HEK293 (cell line): ENCODE measurements around the gene TSPAN17.

Experiments
- CTCF ChIA-PET: fragments of 350-600 bp; formaldehyde crosslinking; extraction: SDS; loops from one replicate; lab custom pipeline; 2021; ENCODE audit warnings: antibody characterized with exemption; lab: Yijun Ruan, JAX
- POLR2A ChIA-PET: fragments of 300-600 bp; formaldehyde crosslinking; extraction: SDS; loops from one replicate; lab custom pipeline; 2020; ENCODE audit warnings: antibody characterized with exemption, inconsistent platforms; lab: Yijun Ruan, JAX
- H3K27ac ChIP-seq: fragments of 200-500 bp; sonication (Bioruptor generic); 2 replicates; pipeline ENCODE4 v1.5.1; 2014; ENCODE audit warnings: low read depth, low read length, control low read depth, inconsistent platforms; ENCODE audit errors: extremely low read depth
- H3K36me3 ChIP-seq, 2 experiments: fragments of 200-500 bp in 1 of 2; sonication (Bioruptor generic) in 1 of 2; 1 replicate in 1 of 2; 2 replicates in 1 of 2; pipeline ENCODE4 v1.5.1; 2014 to 2017; ENCODE audit warnings: inconsistent platforms in 2 of 2, low read length in 2 of 2; ENCODE audit not compliant: control insufficient read depth in 2 of 2, insufficient read depth in 1 of 2
- H3K4me1 ChIP-seq: fragments of 200-500 bp; sonication (Bioruptor generic); 2 replicates; pipeline ENCODE4 v1.5.1; 2014; ENCODE audit warnings: mild to moderate bottlenecking, low read length, inconsistent platforms; ENCODE audit not compliant: control insufficient read depth, insufficient read depth
- H3K4me3 ChIP-seq: 2 replicates; pipeline ENCODE4 v1.5.1; 2011; ENCODE audit warnings: low read depth, mild to moderate bottlenecking, control low read depth, low read length, moderate library complexity
- H3K9me3 ChIP-seq: fragments of 200-500 bp; sonication (Bioruptor generic); 2 replicates; pipeline ENCODE4 v1.5.1; 2014; ENCODE audit warnings: low read depth, low read length, inconsistent platforms; ENCODE audit not compliant: control insufficient read depth, insufficient read depth
- GLIS1 ChIP-seq: fragments of 450-650 bp; formaldehyde crosslinking; IDR thresholded peaks from 2 replicates; pipeline ENCODE4 v1.5.1; 2016; ENCODE audit warnings: missing biosample characterization, missing genetic modification characterization
- HOXD13 ChIP-seq: sonication (generic); formaldehyde crosslinking; IDR thresholded peaks from 2 replicates; pipeline ENCODE4 v1.8.0; 2022; ENCODE audit warnings: missing genetic modification reagents, borderline replicate concordance
- TCF7L2 ChIP-seq: IDR thresholded peaks from 2 replicates; pipeline ENCODE4 v1.6.1; 2011; ENCODE audit warnings: low read depth, mild to moderate bottlenecking, inconsistent platforms, low read length, moderate library complexity, borderline replicate concordance
- ZBTB7A ChIP-seq: fragments of 450-650 bp; formaldehyde crosslinking; IDR thresholded peaks from 2 replicates; pipeline ENCODE4 v1.5.1; 2016; ENCODE audit warnings: low read depth, missing biosample characterization, missing genetic modification characterization
- ZEB2 ChIP-seq: fragments of 450-650 bp; formaldehyde crosslinking; IDR thresholded peaks from 2 replicates; pipeline ENCODE4 v1.5.1; 2016; ENCODE audit warnings: missing biosample characterization, missing genetic modification characterization
- ZNF146 ChIP-seq: fragments of 450-650 bp; formaldehyde crosslinking; IDR thresholded peaks from 2 replicates; pipeline ENCODE4 v1.5.1; 2016; ENCODE audit warnings: missing biosample characterization, missing genetic modification characterization
- ZNF16 ChIP-seq: fragments of 450-650 bp; formaldehyde crosslinking; IDR thresholded peaks from 2 replicates; pipeline ENCODE4 v1.5.1; 2016; ENCODE audit warnings: low read depth, missing biosample characterization, missing genetic modification characterization
- ZNF211 ChIP-seq: fragments of 450-650 bp; formaldehyde crosslinking; IDR thresholded peaks from 2 replicates; pipeline ENCODE4 v1.5.1; 2016; ENCODE audit warnings: low read depth, missing biosample characterization, missing genetic modification characterization
- ZNF214 ChIP-seq: fragments of 450-650 bp; formaldehyde crosslinking; IDR thresholded peaks from 2 replicates; pipeline ENCODE4 v1.5.1; 2017; ENCODE audit warnings: missing biosample characterization, mild to moderate bottlenecking, missing genetic modification characterization, borderline replicate concordance
- ZNF423 ChIP-seq: fragments of 450-650 bp; formaldehyde crosslinking; IDR thresholded peaks from 2 replicates; pipeline ENCODE4 v1.5.1; 2016; ENCODE audit warnings: missing biosample characterization, missing genetic modification characterization
- ZNF426 ChIP-seq: fragments of 450-650 bp; formaldehyde crosslinking; IDR thresholded peaks from 2 replicates; pipeline ENCODE4 v1.5.1; 2017; ENCODE audit warnings: missing biosample characterization, missing genetic modification characterization, mild to moderate bottlenecking, inconsistent platforms, moderate library complexity
- ZNF501 ChIP-seq: fragments of 450-650 bp; formaldehyde crosslinking; IDR thresholded peaks from 2 replicates; pipeline ENCODE4 v1.5.1; 2016; ENCODE audit warnings: missing biosample characterization, missing genetic modification characterization
- ZNF530 ChIP-seq: fragments of 450-650 bp; formaldehyde crosslinking; IDR thresholded peaks from 2 replicates; pipeline ENCODE4 v1.5.1; 2016; ENCODE audit warnings: low read depth, missing biosample characterization, missing genetic modification characterization
- ZNF623 ChIP-seq: fragments of 450-650 bp; formaldehyde crosslinking; IDR thresholded peaks from 2 replicates; pipeline ENCODE4 v1.5.1; 2016; ENCODE audit warnings: missing biosample characterization, missing genetic modification characterization
- ZNF664 ChIP-seq: fragments of 450-650 bp; formaldehyde crosslinking; IDR thresholded peaks from 2 replicates; pipeline ENCODE4 v1.5.1; 2016; ENCODE audit warnings: missing biosample characterization, missing genetic modification characterization
- TF ChIP-seq, protein P1 (sequence below): fragments of 450-650 bp; formaldehyde crosslinking; IDR thresholded peaks from 2 replicates; pipeline ENCODE4 v1.5.1; 2016; ENCODE audit warnings: missing biosample characterization, missing genetic modification characterization
- TF ChIP-seq, protein P2 (sequence below): fragments of 450-650 bp; formaldehyde crosslinking; optimal IDR thresholded peaks from 2 replicates; pipeline ENCODE3; 2016; ENCODE audit warnings: missing biosample characterization, mild to moderate bottlenecking, missing genetic modification characterization
- TF ChIP-seq, protein P3 (sequence below): fragments of 450-650 bp; formaldehyde crosslinking; IDR thresholded peaks from 2 replicates; pipeline ENCODE4 v1.5.1; 2016; ENCODE audit warnings: missing biosample characterization, missing genetic modification characterization
- TF ChIP-seq, protein P4 (sequence below): fragments of 450-650 bp; formaldehyde crosslinking; IDR thresholded peaks from 2 replicates; pipeline ENCODE4 v1.5.1; 2016; ENCODE audit warnings: missing biosample characterization, missing genetic modification characterization
- TF ChIP-seq, protein P5 (sequence below): fragments of 450-650 bp; formaldehyde crosslinking; IDR thresholded peaks from 2 replicates; pipeline ENCODE4 v1.5.1; 2016; ENCODE audit warnings: missing biosample characterization, missing genetic modification characterization

The TSPAN17 gene

DNA sequence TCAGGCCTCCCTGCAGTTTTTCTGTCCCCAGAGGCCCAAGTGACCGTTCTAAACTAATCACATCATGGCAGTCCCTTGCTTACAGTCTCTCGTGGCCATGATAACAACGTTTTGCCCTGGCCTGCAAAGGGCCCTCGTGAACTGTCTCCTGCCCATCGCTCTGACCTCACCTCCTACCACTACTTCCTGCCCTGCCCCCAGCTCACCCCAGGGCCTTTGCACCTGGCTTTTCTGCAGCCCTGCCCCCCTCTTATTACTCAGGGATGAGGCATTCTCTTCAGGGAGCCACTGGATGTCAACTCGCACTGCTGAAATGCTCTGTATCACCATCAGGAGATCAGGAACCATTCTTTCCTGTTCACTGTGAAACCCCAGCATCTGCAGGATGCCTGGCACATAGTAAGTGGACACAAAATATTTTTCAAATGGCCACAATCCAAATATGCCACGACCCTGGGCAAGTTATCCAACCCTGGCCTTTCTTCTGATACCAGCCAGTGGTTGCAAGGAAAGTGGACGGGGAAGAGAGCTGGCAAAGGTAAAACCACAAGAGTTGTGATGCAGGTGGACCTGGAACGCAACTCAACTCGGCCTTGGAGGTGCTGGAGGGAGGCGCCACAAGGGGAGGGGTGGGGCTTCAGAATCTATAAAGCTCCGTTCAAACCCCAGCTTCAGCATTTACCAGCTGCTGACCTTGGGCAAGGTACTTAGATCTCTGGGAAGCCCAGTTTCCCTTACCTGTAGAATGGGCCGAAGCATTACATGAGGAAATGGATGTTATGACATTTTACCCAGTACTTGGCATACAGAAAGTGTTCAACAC is 18.7 kb upstream of the TSPAN17 start:
- H3K4me1 ChIP-seq: peaks cover 6% of the 10 kb centered on the region; the same call in 1 of the 2 replicates
- CTCF ChIA-PET: interaction anchor here (0.6 kb wide), 1 partner anchor 115 kb away, joined by 3 read pairs; no protein-coding TSS in a partner anchor
- H3K9me3 ChIP-seq: no peaks in the 10 kb centered on the region
- no peaks in the 10 kb centered on the region for H3K36me3 ChIP-seq
- POLR2A ChIA-PET: interaction anchor here (1.5 kb wide), 1 partner anchor 22 kb away, joined by 4 read pairs; no protein-coding TSS in a partner anchor
- H3K27ac ChIP-seq: no peak overlapping the region
- TF ChIP-seq ZNF623: peak; percentile 97
- no peak for TF ChIP-seq ZNF530 (tag by site-specific recombination)
- peak; percentile 15; the same call in 1 of the 2 replicates for TF ChIP-seq ZNF664 (tag by site-specific recombination)
- TF ChIP-seq, all 188 proteins: peak for 2
- no peak overlapping the region for H3K4me3 ChIP-seq

DNA sequence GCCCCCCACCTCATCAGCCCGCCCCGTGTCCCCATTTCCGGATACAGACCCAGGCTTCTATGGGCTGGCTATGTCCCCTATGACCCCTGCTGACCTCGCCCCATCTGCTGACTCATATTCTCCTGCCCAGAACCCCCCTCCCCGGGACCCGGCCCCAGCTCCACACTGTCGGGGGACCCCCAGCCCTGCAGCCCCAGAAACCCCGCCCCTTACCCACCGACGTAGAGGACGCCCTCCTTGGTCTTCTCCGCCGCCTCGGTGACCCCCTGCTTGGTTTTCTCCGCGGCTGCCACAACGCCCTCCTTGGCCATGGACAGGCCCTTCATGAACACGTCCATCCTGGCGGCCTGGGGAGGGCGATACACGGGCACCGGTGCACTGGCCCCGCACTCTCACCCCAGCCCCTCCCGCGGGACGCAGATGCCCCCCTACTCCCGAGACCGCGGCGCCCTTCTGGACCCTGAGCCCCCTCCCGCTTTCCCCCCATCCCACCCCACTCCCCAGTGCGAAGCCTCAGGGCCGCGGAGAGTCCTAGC is 17.9 kb upstream of the TSPAN17 start:
- H3K4me3 ChIP-seq: no peak overlapping the region
- CTCF ChIA-PET: interaction anchor here (1.1 kb wide), 1 partner anchor 29 kb away, joined by 4 read pairs; no protein-coding TSS in a partner anchor

More for the DNA sequence above, 17.9 kb upstream of the TSPAN17 start:
- H3K9me3 ChIP-seq: no peaks in the 10 kb centered on the region
- POLR2A ChIA-PET: interaction anchor here (0.6 to 2.0 kb wide), 3 partner anchors 18 to 169 kb away, joined by 3 to 10 read pairs (median 4); partner anchors contain the start of gene TSPAN17
- no peaks in the 10 kb centered on the region for H3K36me3 ChIP-seq
- TF ChIP-seq, protein P1, sequence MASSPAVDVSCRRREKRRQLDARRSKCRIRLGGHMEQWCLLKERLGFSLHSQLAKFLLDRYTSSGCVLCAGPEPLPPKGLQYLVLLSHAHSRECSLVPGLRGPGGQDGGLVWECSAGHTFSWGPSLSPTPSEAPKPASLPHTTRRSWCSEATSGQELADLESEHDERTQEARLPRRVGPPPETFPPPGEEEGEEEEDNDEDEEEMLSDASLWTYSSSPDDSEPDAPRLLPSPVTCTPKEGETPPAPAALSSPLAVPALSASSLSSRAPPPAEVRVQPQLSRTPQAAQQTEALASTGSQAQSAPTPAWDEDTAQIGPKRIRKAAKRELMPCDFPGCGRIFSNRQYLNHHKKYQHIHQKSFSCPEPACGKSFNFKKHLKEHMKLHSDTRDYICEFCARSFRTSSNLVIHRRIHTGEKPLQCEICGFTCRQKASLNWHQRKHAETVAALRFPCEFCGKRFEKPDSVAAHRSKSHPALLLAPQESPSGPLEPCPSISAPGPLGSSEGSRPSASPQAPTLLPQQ: no peak
- TF ChIP-seq, protein P2, sequence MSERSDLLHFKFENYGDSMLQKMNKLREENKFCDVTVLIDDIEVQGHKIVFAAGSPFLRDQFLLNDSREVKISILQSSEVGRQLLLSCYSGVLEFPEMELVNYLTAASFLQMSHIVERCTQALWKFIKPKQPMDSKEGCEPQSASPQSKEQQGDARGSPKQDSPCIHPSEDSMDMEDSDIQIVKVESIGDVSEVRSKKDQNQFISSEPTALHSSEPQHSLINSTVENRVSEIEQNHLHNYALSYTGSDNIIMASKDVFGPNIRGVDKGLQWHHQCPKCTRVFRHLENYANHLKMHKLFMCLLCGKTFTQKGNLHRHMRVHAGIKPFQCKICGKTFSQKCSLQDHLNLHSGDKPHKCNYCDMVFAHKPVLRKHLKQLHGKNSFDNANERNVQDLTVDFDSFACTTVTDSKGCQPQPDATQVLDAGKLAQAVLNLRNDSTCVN (tag by site-specific recombination): no peak
- TF ChIP-seq, protein P3, sequence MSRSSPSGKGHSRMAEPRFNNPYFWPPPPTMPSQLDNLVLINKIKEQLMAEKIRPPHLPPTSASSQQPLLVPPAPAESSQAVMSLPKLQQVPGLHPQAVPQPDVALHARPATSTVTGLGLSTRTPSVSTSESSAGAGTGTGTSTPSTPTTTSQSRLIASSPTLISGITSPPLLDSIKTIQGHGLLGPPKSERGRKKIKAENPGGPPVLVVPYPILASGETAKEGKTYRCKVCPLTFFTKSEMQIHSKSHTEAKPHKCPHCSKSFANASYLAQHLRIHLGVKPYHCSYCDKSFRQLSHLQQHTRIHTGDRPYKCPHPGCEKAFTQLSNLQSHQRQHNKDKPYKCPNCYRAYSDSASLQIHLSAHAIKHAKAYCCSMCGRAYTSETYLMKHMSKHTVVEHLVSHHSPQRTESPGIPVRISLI: no peak
- TF ChIP-seq, protein P4, sequence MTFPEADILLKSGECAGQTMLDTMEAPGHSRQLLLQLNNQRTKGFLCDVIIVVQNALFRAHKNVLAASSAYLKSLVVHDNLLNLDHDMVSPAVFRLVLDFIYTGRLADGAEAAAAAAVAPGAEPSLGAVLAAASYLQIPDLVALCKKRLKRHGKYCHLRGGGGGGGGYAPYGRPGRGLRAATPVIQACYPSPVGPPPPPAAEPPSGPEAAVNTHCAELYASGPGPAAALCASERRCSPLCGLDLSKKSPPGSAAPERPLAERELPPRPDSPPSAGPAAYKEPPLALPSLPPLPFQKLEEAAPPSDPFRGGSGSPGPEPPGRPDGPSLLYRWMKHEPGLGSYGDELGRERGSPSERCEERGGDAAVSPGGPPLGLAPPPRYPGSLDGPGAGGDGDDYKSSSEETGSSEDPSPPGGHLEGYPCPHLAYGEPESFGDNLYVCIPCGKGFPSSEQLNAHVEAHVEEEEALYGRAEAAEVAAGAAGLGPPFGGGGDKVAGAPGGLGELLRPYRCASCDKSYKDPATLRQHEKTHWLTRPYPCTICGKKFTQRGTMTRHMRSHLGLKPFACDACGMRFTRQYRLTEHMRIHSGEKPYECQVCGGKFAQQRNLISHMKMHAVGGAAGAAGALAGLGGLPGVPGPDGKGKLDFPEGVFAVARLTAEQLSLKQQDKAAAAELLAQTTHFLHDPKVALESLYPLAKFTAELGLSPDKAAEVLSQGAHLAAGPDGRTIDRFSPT (tag by site-specific recombination): no peak
- TF ChIP-seq ZNF501 (tag by site-specific recombination) (no peak), ZNF423 (tag by site-specific recombination) (no peak), ZBTB7A (tag by site-specific recombination) (no peak), ZNF16 (tag by site-specific recombination) (no peak), TCF7L2 (no peak), ZNF426 (tag by site-specific recombination) (no peak), ZNF211 (tag by site-specific recombination) (no peak), ZNF214 (tag by site-specific recombination) (no peak), ZEB2 (tag by site-specific recombination) (no peak), GLIS1 (tag by site-specific recombination) (no peak), ZNF146 (tag by site-specific recombination) (no peak), HOXD13 (CRISPR knock-in tag) (no peak)
- TF ChIP-seq, protein P5, sequence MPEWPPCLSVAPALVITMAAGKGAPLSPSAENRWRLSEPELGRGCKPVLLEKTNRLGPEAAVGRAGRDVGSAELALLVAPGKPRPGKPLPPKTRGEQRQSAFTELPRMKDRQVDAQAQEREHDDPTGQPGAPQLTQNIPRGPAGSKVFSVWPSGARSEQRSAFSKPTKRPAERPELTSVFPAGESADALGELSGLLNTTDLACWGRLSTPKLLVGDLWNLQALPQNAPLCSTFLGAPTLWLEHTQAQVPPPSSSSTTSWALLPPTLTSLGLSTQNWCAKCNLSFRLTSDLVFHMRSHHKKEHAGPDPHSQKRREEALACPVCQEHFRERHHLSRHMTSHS (tag by site-specific recombination): no peak
- peaks cover 6% of the 10 kb centered on the region; the same call in 1 of the 2 replicates for H3K4me1 ChIP-seq
- H3K27ac ChIP-seq: no peak overlapping the region
